ENCODE data around the gene MAD2L1. TPM values are rescaled to one million over a fixed set of nuclear protein-coding genes. Genes with fewer than 3 reads are reported as not detected.
A peak's percentile ranks its signal among the peaks of the same experiment; 100 is the strongest.

The MAD2L1 gene
- total and polyA plus RNA-seq, 2 of the 13 experiments (the other 11 are each of a cell fraction or from before 2014, with no cell fraction given), result 40.6 to 109 TPM

DNA sequence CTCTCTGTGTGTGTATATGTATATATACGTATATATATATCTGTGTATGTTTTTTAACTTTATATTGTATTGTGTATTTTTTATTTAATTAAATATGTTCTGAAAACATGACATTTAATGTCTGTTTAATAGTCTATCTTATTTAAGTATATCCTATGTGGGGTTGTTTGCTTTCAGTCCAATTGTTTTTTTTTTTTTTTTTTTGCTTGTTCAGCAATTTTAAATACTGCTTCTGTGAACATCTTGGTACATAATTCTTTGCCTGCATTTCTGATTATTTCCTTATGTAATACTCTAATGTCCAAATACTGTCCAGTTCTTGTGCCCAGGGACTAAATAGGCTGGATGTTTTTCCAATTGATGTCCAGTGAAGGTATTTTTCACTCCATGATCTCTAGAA, 45.1 kb upstream of the MAD2L1 start:
- H3K36me3 ChIP-seq (replicated peaks in 1 of 2; ENCODE audit: control insufficient read depth in 1 of 2, insufficient read depth in 2 of 2, low read length in 2 of 2), result no peaks in the 10 kb centered on the region
- no peaks in the 10 kb centered on the region; a peak in 1 of 5 replicates for H3K27me3 ChIP-seq (ENCODE audit: control insufficient read depth in 1 of 2, insufficient read depth in 2 of 2, low read length in 2 of 2)
- H3K27ac ChIP-seq (ENCODE audit: extremely low read length, insufficient read depth, low read length), result no peak overlapping the region
- no peak overlapping the region for H3K9ac ChIP-seq (ENCODE audit: insufficient read depth, low read depth, low read length)
- intact Hi-C loops (cut with micrococcal nuclease; ENCODE audit: unreplicated experiment) (no loop called here), in situ Hi-C loops (cut with HindIII; ENCODE audit: extremely low pct_ligation_motif_present, low pct_unique_long_range_greater_than_20kb) (no loop called here)
- H3K79me2 ChIP-seq (ENCODE audit: insufficient read depth, low read length), result no peaks in the 10 kb centered on the region
- H3K9me3 ChIP-seq (ENCODE audit: low read length), result no peaks in the 10 kb centered on the region
- BruUV-seq (replicated peaks), result no TSS peak
- CTCF ChIA-PET (ENCODE audit: low intra/inter-chr PET ratio, low total read pairs), result no interaction called here
- POLR2A ChIA-PET, result no interaction called here
- no peak for ATAC-seq
- no peak overlapping the region for H3K4me3 ChIP-seq (replicated peaks in 1 of 3; ENCODE audit: insufficient read depth in 1 of 3, low read depth in 2 of 3, low read length in 3 of 3)
- 41% methylated on average over 1 of the region's 1 CpG for WGBS (ENCODE audit: low lambda C conversion rate)
- no peak for DNase-seq (ENCODE audit: low spot score)
- H3K4me1 ChIP-seq (ENCODE audit: insufficient read depth, low read length), result no peaks in the 10 kb centered on the region
- no peak for FAIRE-seq
- H2AFZ ChIP-seq (ENCODE audit: low read length), result no peak overlapping the region
- TF ChIP-seq ZNF564 (CRISPR knock-in tag; IDR thresholded peaks at IDR 0.05) (no peak), MAFK (conservative IDR thresholded peaks at IDR 0.05 in 1 of 2, IDR thresholded peaks at IDR 0.05 in 1 of 2; ENCODE audit: low read length in 2 of 2) (peak; percentile 91 to 98), TRIM24 (CRISPR knock-in tag; IDR thresholded peaks at IDR 0.05) (no peak), TCF7 (IDR thresholded peaks at IDR 0.05; ENCODE audit: low read depth) (no peak), PHF21A (CRISPR knock-in tag; IDR thresholded peaks at IDR 0.05) (no peak), SP5 (CRISPR knock-in tag; IDR thresholded peaks at IDR 0.05; ENCODE audit: borderline replicate concordance, low read depth) (no peak), IRX3 (CRISPR knock-in tag; IDR thresholded peaks at IDR 0.05; ENCODE audit: borderline replicate concordance, low read depth) (no peak), ZNF879 (CRISPR knock-in tag; IDR thresholded peaks at IDR 0.05) (no peak), MAFF (IDR thresholded peaks at IDR 0.05; ENCODE audit: low read depth, low read length) (peak; percentile 96), KLF15 (CRISPR knock-in tag; IDR thresholded peaks at IDR 0.05; ENCODE audit: borderline replicate concordance) (no peak), ZNF850 (CRISPR knock-in tag; conservative IDR thresholded peaks at IDR 0.05) (no peak), PHF5A (CRISPR knock-in tag; IDR thresholded peaks at IDR 0.05; ENCODE audit: low read depth, unreplicated experiment) (no peak), ZKSCAN1 (IDR thresholded peaks at IDR 0.05; ENCODE audit: low read length) (no peak)
- H4K20me1 ChIP-seq (ENCODE audit: insufficient read depth, low read length), result no peaks in the 10 kb centered on the region
- H3K4me2 ChIP-seq (ENCODE audit: low read depth, low read length), result no peak overlapping the region
